K562 (cell line): ENCODE data around the gene IRF4. TPM values are rescaled to one million over a fixed set of nuclear protein-coding genes. Genes with fewer than 3 reads are reported as not detected.

Source experiments
- ATAC-seq: fragments of 200-7000 bp; cut with Tn5 transposase; 3 replicates; pipeline ENCODE4 v1.9.1; 2020; ENCODE audit warnings: moderate library complexity
- BruUV-seq: library from RNA; stranded (reverse); fragments of 400-500 nt; replicated peaks from 2 replicates; lab custom pipeline; 2021; lab: Mats Ljungman, UMichigan
- CTCF ChIA-PET: fragments of 300-600 bp; formaldehyde crosslinking; extraction: SDS; loops from one replicate; lab custom pipeline; 2021; ENCODE audit warnings: low intra/inter-chr PET ratio; lab: Yijun Ruan, JAX
- POLR2A ChIA-PET: fragments of 300-600, 350-650 bp; sonication (Branson Sonifier 250); formaldehyde crosslinking; extraction: SDS; loops from one replicate; lab custom pipeline; 2021; ENCODE audit warnings: antibody characterized with exemption, inconsistent platforms; lab: Yijun Ruan, JAX
- DNase-seq, 4 experiments: peaks; one replicate each; pipeline versions ENCODE4 v3.0.0 to v3.0.0-alpha.2; 2011 to 2018; ENCODE audit warnings: low spot score in 3 of 4, mixed read lengths in 3 of 4; ENCODE audit errors: extremely low read depth in 1 of 4
- FAIRE-seq: peaks from 2 replicates; lab custom pipeline; 2011; peaks lifted over from hg19 to GRCh38; lab: Jason Lieb, UNC
- H2AFZ ChIP-seq: 2 replicates; pipeline ENCODE4 v1.6.0; 2011; ENCODE audit warnings: low read depth, low read length, control low read depth, inconsistent platforms
- H3K27ac ChIP-seq: fragments of 200-600 bp; 3 replicates; pipeline ENCODE4 v1.8.0; 2011; ENCODE audit warnings: low read depth, mild to moderate bottlenecking, control low read depth, inconsistent platforms, low read length, moderate library complexity, mixed read lengths; ENCODE audit errors: extremely low read depth
- H3K27me3 ChIP-seq, 2 experiments: fragments of 300-600 bp in 1 of 2; 2 replicates in 1 of 2; 3 replicates in 1 of 2; pipeline versions ENCODE4 v1.6.0 to v1.8.0; 2011; ENCODE audit warnings: inconsistent platforms in 2 of 2, low read length in 2 of 2, mild to moderate bottlenecking in 1 of 2, mixed read lengths in 1 of 2, moderate library complexity in 1 of 2; ENCODE audit not compliant: control insufficient read depth in 2 of 2, insufficient read depth in 2 of 2
- H3K36me3 ChIP-seq: fragments of 300-600 bp; 3 replicates; pipeline ENCODE4 v1.8.0; 2011; ENCODE audit warnings: mild to moderate bottlenecking, low read length, inconsistent platforms; ENCODE audit not compliant: control insufficient read depth, insufficient read depth
- H3K4me1 ChIP-seq, 2 experiments: fragments of 200-600 bp in 1 of 2; replicated peaks in 1 of 2; 2 replicates in 1 of 2; 3 replicates in 1 of 2; pipeline versions ENCODE4 v1.5.1 to v1.8.0; 2011; ENCODE audit warnings: inconsistent platforms in 2 of 2, low read length in 2 of 2, mild to moderate bottlenecking in 1 of 2, mixed read lengths in 1 of 2, moderate library complexity in 1 of 2; ENCODE audit not compliant: control insufficient read depth in 2 of 2, insufficient read depth in 2 of 2
- H3K4me2 ChIP-seq: 2 replicates; pipeline ENCODE4 v1.6.1; 2011; ENCODE audit warnings: low read length, control low read depth, inconsistent platforms, mixed read lengths; ENCODE audit not compliant: insufficient read depth
- H3K4me3 ChIP-seq: fragments of 200-600 bp; sonication (generic), shearing (Covaris generic); 2 replicates; pipeline ENCODE4 v1.5.1; 2016; ENCODE audit warnings: control low read depth, inconsistent platforms
- H3K79me2 ChIP-seq: fragments of 200-600 bp; 3 replicates; pipeline ENCODE4 v1.8.0; 2011; ENCODE audit warnings: low read length, inconsistent platforms; ENCODE audit not compliant: control insufficient read depth, insufficient read depth
- H3K9ac ChIP-seq, 2 experiments: 2 replicates each; pipeline versions ENCODE4 v1.6.0 to v1.6.1; 2011; ENCODE audit warnings: low read depth in 2 of 2, low read length in 2 of 2, control low read depth in 1 of 2, inconsistent platforms in 1 of 2, mild to moderate bottlenecking in 1 of 2, mixed read lengths in 1 of 2; ENCODE audit not compliant: insufficient read depth in 1 of 2
- H3K9me1 ChIP-seq: one replicate; pipeline ENCODE4 v1.6.0; 2011; ENCODE audit warnings: inconsistent platforms, mild to moderate bottlenecking, low read length, moderate library complexity; ENCODE audit not compliant: control insufficient read depth, insufficient read depth
- H3K9me3 ChIP-seq: replicated peaks from 2 replicates; pipeline ENCODE4 v1.5.1; 2011; ENCODE audit warnings: low read depth, low read length, inconsistent platforms; ENCODE audit not compliant: control insufficient read depth, insufficient read depth
- H4K20me1 ChIP-seq: replicated peaks from 2 replicates; pipeline ENCODE4 v1.6.1; 2011; ENCODE audit warnings: low read length, inconsistent platforms, mixed read lengths; ENCODE audit not compliant: control insufficient read depth, insufficient read depth
- ADNP ChIP-seq: fragments of 200-800 bp; sonication (Bioruptor generic); IDR thresholded peaks from 2 replicates; pipeline ENCODE4 v1.6.1; 2016; ENCODE audit warnings: missing genetic modification characterization, missing compliant biosample characterization
- CBX2 ChIP-seq: fragments of 200-600 bp; sonication (generic); IDR thresholded peaks from one replicate; pipeline ENCODE4 v1.6.1; 2012; ENCODE audit warnings: mild to moderate bottlenecking, low read length, inconsistent platforms; ENCODE audit not compliant: insufficient read depth, poor library complexity, severe bottlenecking
- CBX8 ChIP-seq: fragments of 200-600 bp; sonication (generic); IDR thresholded peaks from 2 replicates; pipeline ENCODE4 v1.6.1; 2012; ENCODE audit warnings: borderline replicate concordance, mixed run types, low read depth, mild to moderate bottlenecking, moderate library complexity, mixed read lengths, low read length, control low read depth, inconsistent platforms; ENCODE audit not compliant: poor library complexity, severe bottlenecking; ENCODE audit errors: extremely low read depth
- NCOA6 ChIP-seq: fragments of 450-650 bp; IDR thresholded peaks from 2 replicates; pipeline ENCODE4 v1.6.1; 2017; ENCODE audit warnings: mild to moderate bottlenecking
- SRSF9 ChIP-seq: fragments of 200-400 bp; formaldehyde crosslinking; IDR thresholded peaks from 2 replicates; pipeline ENCODE4 v1.6.1; 2017; ENCODE audit warnings: low read depth, low read length, borderline replicate concordance
- ZNF174 ChIP-seq: fragments of 250-450 bp; sonication (Bioruptor Pico); IDR thresholded peaks from 2 replicates; pipeline ENCODE4 v1.4.0; 2020; ENCODE audit warnings: mild to moderate bottlenecking
- ZNF274 ChIP-seq: IDR thresholded peaks from 2 replicates; pipeline ENCODE4 v1.6.1; 2011; ENCODE audit warnings: low read depth, mild to moderate bottlenecking, low read length, moderate library complexity, borderline replicate concordance
- ZNF507 ChIP-seq: conservative IDR thresholded peaks from 2 replicates; pipeline ENCODE4 v1.6.1; 2017; ENCODE audit warnings: missing genetic modification characterization, missing compliant biosample characterization
- WGBS: fragments of 100-300 bp; shearing (Covaris generic); methylation state at CpG from one replicate; pipeline ENCODE4 v1.1.6; 2016; ENCODE audit warnings: low coverage, mixed read lengths; ENCODE audit not compliant: insufficient coverage; ENCODE audit errors: missing lambda C conversion rate; 5-methylcytosine and 5-hydroxymethylcytosine counted together
- in situ Hi-C: fragments of 300-500 bp; cut with MboI; formaldehyde crosslinking; loops from 4 replicates; pipeline ENCODE4 v1.15.0; 2018; ENCODE audit warnings: inconsistent platforms, mixed read lengths
- intact Hi-C: fragments of 100-400 bp; cut with micrococcal nuclease; formaldehyde crosslinking; loops from 2 replicates; pipeline ENCODE4 v1.14.2; 2022
- polyA plus RNA-seq, 8 experiments: library from polyadenylated mRNA; depleted of rRNA in 4 of 8; stranded (reverse) in 5 of 8; unstranded in 3 of 8; fragments of >200 nt; fragmentation: Nextera tagmentation in 2 of 8; fragmentation: Illumina TruSeq in 1 of 8; extraction: Ambion mirVana in 2 of 8; extraction: Trizol in 1 of 8; gene quantifications; 2 replicates each; pipeline versions ENCODE4 v1.2.1 to v1.2.3, GENCODE V29; 2011 to 2014; ENCODE audit warnings: inconsistent platforms in 1 of 8, missing spikeins in 1 of 8
- total RNA-seq, 7 experiments: library from RNA; depleted of rRNA in 6 of 7; stranded (reverse); fragments of >200 nt in 6 of 7; fragmentation: Illumina TruSeq in 2 of 7; extraction: Trizol in 2 of 7; gene quantifications; 2 replicates each; pipeline versions ENCODE4 v1.2.1 to v1.2.3, GENCODE V29; 2011 to 2021; ENCODE audit warnings: low replicate concordance in 1 of 7

IRF4 gene
- total and polyA plus RNA-seq, 9 of the 15 experiments (the other 6 are each of a cell fraction or from before 2014, with no cell fraction given): 0.05 to 0.33 (median 0.09) TPM; not detected in 6

DNA sequence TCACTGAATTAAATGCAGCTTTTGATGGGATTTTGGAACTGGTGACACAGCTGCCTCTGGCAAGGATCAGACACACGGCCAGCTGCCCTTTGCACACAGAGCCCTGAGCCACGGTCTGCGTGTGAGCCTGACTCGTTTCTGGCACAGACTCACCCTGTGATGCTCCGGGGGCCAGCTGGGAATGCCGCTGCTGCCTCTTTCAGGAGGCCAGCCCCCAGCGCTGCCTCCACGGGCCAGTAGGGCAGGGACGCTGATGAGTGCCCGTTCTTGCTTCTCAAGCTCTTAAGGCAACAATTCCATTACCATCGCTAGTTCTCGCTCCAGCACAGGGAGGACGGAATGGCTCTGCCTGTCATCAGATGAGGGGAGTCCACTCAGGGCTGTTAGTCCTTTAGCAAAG, 61.6 kb downstream of the IRF4 start:
- H3K36me3 ChIP-seq: no peaks in the 10 kb centered on the region
- ATAC-seq (no peak), DNase-seq (no peak), FAIRE-seq (no peak)
- H3K27me3 ChIP-seq: peaks cover 13 to 67% of the 10 kb centered on the region in 2 experiments; a peak in 4 of 5 replicates
- H3K9me3 ChIP-seq: no peaks in the 10 kb centered on the region
- no TSS peak for BruUV-seq
- H3K9ac ChIP-seq: no peak overlapping the region
- intact Hi-C loops: no loop called here
- POLR2A ChIA-PET: interaction anchor here (0.7 to 1.4 kb wide), 2 partner anchors 9 kb away, joined by 3 to 4 read pairs; no protein-coding TSS in a partner anchor
- H2AFZ ChIP-seq: no peak overlapping the region
- TF ChIP-seq NCOA6 (no peak), ADNP (no peak), ZNF174 (CRISPR knock-in tag) (no peak), SRSF9 (no peak), ZNF507 (tag) (no peak)
- in situ Hi-C loops: no loop called here
- H4K20me1 ChIP-seq: no peaks in the 10 kb centered on the region
- CTCF ChIA-PET: no interaction called here
- no peak overlapping the region for H3K4me3 ChIP-seq
- no peaks in the 10 kb centered on the region for H3K4me1 ChIP-seq
- under 1% methylated on average over 13 of the region's 13 CpGs for WGBS
- no peak overlapping the region for H3K4me2 ChIP-seq
- no peaks in the 10 kb centered on the region for H3K9me1 ChIP-seq
- H3K27ac ChIP-seq: no peak overlapping the region
- no peaks in the 10 kb centered on the region for H3K79me2 ChIP-seq

DNA sequence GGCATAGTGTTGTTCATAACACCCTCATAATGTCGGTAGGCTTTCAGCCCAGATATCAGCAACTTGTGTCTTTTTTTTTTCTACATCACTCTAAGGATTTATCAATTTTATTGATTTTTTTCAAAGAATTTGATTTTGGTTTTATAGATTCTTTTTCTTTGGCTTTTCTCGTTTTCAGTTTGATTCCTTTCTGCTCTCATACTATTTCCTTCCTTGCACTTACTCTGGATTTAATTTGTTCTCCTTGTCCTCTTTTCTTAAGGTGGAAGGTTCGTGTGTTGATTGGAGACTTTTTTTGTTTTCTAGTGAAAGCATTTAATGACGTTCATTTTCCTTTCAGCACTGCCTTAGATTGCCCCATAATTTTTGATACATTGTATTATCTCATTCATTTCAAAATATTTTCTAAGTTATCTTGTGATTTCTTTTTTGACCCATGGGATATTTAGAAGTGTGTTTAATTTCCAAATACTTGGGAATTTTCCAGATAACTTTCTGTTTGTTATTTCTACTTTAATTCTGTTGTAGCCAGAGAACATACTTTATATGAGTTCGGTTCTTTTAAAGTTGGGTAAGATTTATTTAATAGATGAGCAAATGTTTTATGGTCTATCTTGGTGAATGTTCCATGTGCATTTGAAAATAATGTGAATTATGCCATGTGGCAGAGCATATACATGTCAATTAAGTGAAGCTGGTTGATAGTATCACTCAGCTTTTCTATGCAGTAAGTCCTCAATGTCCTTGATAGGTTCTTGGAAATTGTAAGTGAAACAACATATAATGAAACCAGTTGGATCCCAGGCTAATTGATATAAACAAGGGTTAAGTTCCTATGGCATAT, 62.8 kb downstream of the IRF4 start:
- CTCF ChIA-PET: no interaction called here
- in situ Hi-C loops: no loop called here

More for the DNA sequence above, 62.8 kb downstream of the IRF4 start:
- Histone ChIP-seq H3K36me3 (no peaks in the 10 kb centered on the region), H4K20me1 (no peaks in the 10 kb centered on the region), H3K27me3 (peaks cover 13 to 55% of the 10 kb centered on the region in 2 experiments; a peak in 4 of 5 replicates), H3K27ac (no peak overlapping the region), H3K9ac (no peak overlapping the region), H3K4me3 (no peak overlapping the region), H2AFZ (no peak overlapping the region), H3K9me1 (no peaks in the 10 kb centered on the region), H3K79me2 (no peaks in the 10 kb centered on the region), H3K4me2 (no peak overlapping the region), H3K9me3 (no peaks in the 10 kb centered on the region), H3K4me1 (no peaks in the 10 kb centered on the region)
- TF ChIP-seq ZNF274: no peak
- peak; percentile 78 for TF ChIP-seq CBX8
- peak; percentile 70 for TF ChIP-seq CBX2
- ATAC-seq (no peak), DNase-seq (no peak), FAIRE-seq (no peak)
- no TSS peak for BruUV-seq
- POLR2A ChIA-PET: no interaction called here
- intact Hi-C loops: no loop called here
- 0% methylated on average over 5 of the region's 5 CpGs for WGBS
